B cell (primary cell): Measurements from ENCODE around the gene STMN1.
"Not testable (repeated sequence)": the region's sequence is repeated elsewhere in the genome, so short reads cannot be mapped to it uniquely, and the experiment has no call there.

Source experiments
- CTCF ChIP-seq: fragments of 200-600 bp; IDR thresholded peaks from one replicate; pipeline ENCODE4 v1.8.0; 2022; ENCODE audit warnings: antibody characterized with exemption, mild to moderate bottlenecking
- EZH2 ChIP-seq: IDR thresholded peaks from 2 replicates; pipeline ENCODE4 v1.6.1; 2012; ENCODE audit warnings: borderline replicate concordance, low read depth, mild to moderate bottlenecking, moderate library complexity, low read length; ENCODE audit not compliant: insufficient read depth, poor library complexity, severe bottlenecking

- not testable (repeated sequence) for TF ChIP-seq CTCF, EZH2
These were observed 26.7 kb upstream of the STMN1 start for GRCh38 chr1:25932811-25933400.
